GM18868 (cell line): ENCODE results near the gene IER2.
A peak's percentile ranks its signal among the peaks of the same experiment; 100 is the strongest.
"Not testable (repeated sequence)": the region's sequence is repeated elsewhere in the genome, so short reads cannot be mapped to it uniquely, and the experiment has no call there.

Experiments used
- ATAC-seq: cut with Tn5 transposase; IDR thresholded peaks from one replicate; pipeline ENCODE4 v1.9.1; 2021; ENCODE audit warnings: mild to moderate bottlenecking, moderate library complexity; ENCODE audit not compliant: unreplicated experiment

The IER2 gene

GRCh38 chr19:13138171-13138915 is 11.9 kb upstream of the IER2 start:
- ATAC-seq: no peak

GRCh38 chr19:13138916-13139198 is 11.4 kb upstream of the IER2 start:
- no peak for ATAC-seq

- ATAC-seq: no peak
These were observed 10.4 kb upstream of the IER2 start for GRCh38 chr19:13139633-13140311.

GRCh38 chr19:13146763-13147563 is 3.2 kb upstream of the IER2 start:
- no peak for ATAC-seq

GRCh38 chr19:13149173-13149627 is 1.0 kb upstream of the IER2 start:
- not testable (repeated sequence) for ATAC-seq

- no peak for ATAC-seq
These were observed 504 bp upstream of the IER2 start for GRCh38 chr19:13149628-13150186.

- ATAC-seq: peak; percentile 3
These were observed 857 bp downstream of the IER2 start for GRCh38 chr19:13150931-13151604.

GRCh38 chr19:13151605-13152355 is 1.6 kb downstream of the IER2 start:
- peak; percentile 37 for ATAC-seq

GRCh38 chr19:13152356-13152973 is 2.3 kb downstream of the IER2 start:
- peak; percentile 10 for ATAC-seq

GRCh38 chr19:13152974-13153568 is 2.9 kb downstream of the IER2 start:
- peak; percentile 27 for ATAC-seq

- no peak for ATAC-seq
These were observed 3.5 kb downstream of the IER2 start for GRCh38 chr19:13153569-13154240.

- no peak for ATAC-seq
These were observed 4.1 kb downstream of the IER2 start for GRCh38 chr19:13154241-13154778.

- ATAC-seq: no peak
These were observed 4.8 kb downstream of the IER2 start for GRCh38 chr19:13154911-13155471.

GRCh38 chr19:13155472-13156359 is 5.5 kb downstream of the IER2 start:
- no peak for ATAC-seq

- no peak for ATAC-seq
These were observed 9.5 kb downstream of the IER2 start for GRCh38 chr19:13159713-13160112.

GRCh38 chr19:13160557-13160956 is 10.3 kb downstream of the IER2 start:
- ATAC-seq: no peak
